Colonic mucosa (tissue), 2 donors: ENCODE results near the gene CD5L. TPM values are rescaled to one million over a fixed set of nuclear protein-coding genes. Genes with fewer than 3 reads are reported as not detected.

Source experiments
- total RNA-seq, 2 donors: library from RNA; stranded (reverse); fragmentation: NEBNext Ultra II Directional in 1 of 2; extraction: Animal tissue kit (Norgen Biotek cat#: 25700) in 1 of 2; gene quantifications; one replicate each; pipeline ENCODE4 v1.2.1, GENCODE V29; 2021
- donor health status: DM: no; HTN: no; CAD: no.
- donor health status: DM: no; HTN: no; CAD: no.

The CD5L gene
- total RNA-seq, 2 donors from 2014 or later: not detected

Other genes with a start within 250 kb of the CD5L start
- not detected for gene FCRL4, start 243.7 kb downstream of the CD5L start, total RNA-seq
- under 1 TPM; 0.16 to 0.49 TPM for gene FCRL3, start 141.0 kb downstream of the CD5L start, total RNA-seq
- under 1 TPM; 0.10 to 0.40 TPM for gene FCRL2, start 64.7 kb downstream of the CD5L start, total RNA-seq
- under 1 TPM in 1 of 2 donors, not detected in 1; 0.07 TPM for gene FCRL1, start 21.7 kb downstream of the CD5L start, total RNA-seq
- 10 to 100 TPM in 1 of 2 donors, 1 to 10 TPM in 1; 5.8 to 12.8 TPM for gene KIRREL1, start 151.8 kb upstream of the CD5L start, total RNA-seq